GM12878 (cell line): Measurements from ENCODE around the gene SLC5A11. TPM values are rescaled to one million over a fixed set of nuclear protein-coding genes. Genes with fewer than 3 reads are reported as not detected.

Source experiments
- ATAC-seq: fragments of 200-7000 bp; cut with Tn5 transposase; 3 replicates; pipeline ENCODE4 v1.9.1; 2020; ENCODE audit warnings: mild to moderate bottlenecking, moderate library complexity
- BruUV-seq: library from RNA; stranded (reverse); fragments of 400-500 nt; replicated peaks from 2 replicates; lab custom pipeline; 2021; lab: Mats Ljungman, UMichigan
- CTCF ChIA-PET: fragments of 300-600 bp; sonication (Branson Sonifier 250); formaldehyde crosslinking; extraction: SDS; loops from one replicate; lab custom pipeline; 2021; ENCODE audit warnings: inconsistent platforms; lab: Yijun Ruan, JAX
- POLR2A ChIA-PET: fragments of 350-600 bp; formaldehyde crosslinking; extraction: SDS; loops from one replicate; lab custom pipeline; 2021; ENCODE audit warnings: inconsistent platforms; lab: Charles Lee
- RAD21 ChIA-PET: fragments of 300-600 bp; sonication (Branson Sonifier 250); formaldehyde crosslinking; loops from one replicate; lab custom pipeline; 2023; ENCODE audit warnings: antibody characterized with exemption; ENCODE audit not compliant: unreplicated experiment; lab: Charles Lee
- SMC1A ChIA-PET: fragments of 300-600 bp; sonication (Branson Sonifier 250); formaldehyde crosslinking; loops from one replicate; lab custom pipeline; 2023; ENCODE audit not compliant: unreplicated experiment, uncharacterized antibody; lab: Charles Lee
- DNase-seq: peaks from one replicate; pipeline ENCODE4 v3.0.0-alpha.2; 2011; ENCODE audit warnings: low read depth, low spot score
- FAIRE-seq: peaks from 3 replicates; lab custom pipeline; 2011; peaks lifted over from hg19 to GRCh38; lab: Jason Lieb, UNC
- H2AFZ ChIP-seq: 2 replicates; pipeline ENCODE4 v1.6.0; 2011; ENCODE audit warnings: low read depth, low read length, control low read depth; ENCODE audit not compliant: control insufficient read depth
- H3K27ac ChIP-seq: 2 replicates; pipeline ENCODE4 v1.5.1; 2011; ENCODE audit warnings: control low read depth; ENCODE audit not compliant: control insufficient read depth, insufficient read depth
- H3K27me3 ChIP-seq, 2 experiments: replicated peaks in 1 of 2; 2 replicates each; pipeline versions ENCODE4 v1.6.0 to v1.6.1; 2011; ENCODE audit warnings: low read length in 1 of 2; ENCODE audit not compliant: control insufficient read depth in 2 of 2, insufficient read depth in 2 of 2
- H3K36me3 ChIP-seq, 2 experiments: 2 replicates each; pipeline ENCODE4 v1.5.1; 2011; ENCODE audit warnings: low read length in 1 of 2; ENCODE audit not compliant: control insufficient read depth in 2 of 2, insufficient read depth in 2 of 2
- H3K4me1 ChIP-seq: 2 replicates; pipeline ENCODE4 v1.6.1; 2011; ENCODE audit warnings: mild to moderate bottlenecking, low read length, moderate library complexity, mixed read lengths; ENCODE audit not compliant: control insufficient read depth, insufficient read depth
- H3K4me2 ChIP-seq: 2 replicates; pipeline ENCODE4 v1.6.0; 2011; ENCODE audit warnings: control low read depth; ENCODE audit not compliant: control insufficient read depth, insufficient read depth
- H3K4me3 ChIP-seq: fragments of 200-600 bp; sonication (generic); 2 replicates; pipeline ENCODE4 v1.5.1; 2016
- H3K79me2 ChIP-seq: 2 replicates; pipeline ENCODE4 v1.6.0; 2011; ENCODE audit warnings: low read length; ENCODE audit not compliant: control insufficient read depth, insufficient read depth
- H3K9ac ChIP-seq: 2 replicates; pipeline ENCODE4 v1.8.0; 2011; ENCODE audit warnings: low read length, control low read depth, mixed read lengths; ENCODE audit not compliant: control insufficient read depth, insufficient read depth
- H3K9me3 ChIP-seq: replicated peaks from 3 replicates; pipeline ENCODE4 v1.5.1; 2011; ENCODE audit warnings: mild to moderate bottlenecking, low read length; ENCODE audit not compliant: control insufficient read depth, insufficient read depth
- H4K20me1 ChIP-seq: 2 replicates; pipeline ENCODE4 v1.6.0; 2011; ENCODE audit not compliant: control insufficient read depth, insufficient read depth
- ATF7 ChIP-seq: fragments of 450-650 bp; IDR thresholded peaks from 2 replicates; pipeline ENCODE4 v1.6.1; 2016; ENCODE audit warnings: low read depth, mild to moderate bottlenecking
- CHD2 ChIP-seq: IDR thresholded peaks from 2 replicates; pipeline ENCODE4 v1.6.1; 2011; ENCODE audit warnings: low read depth, low read length, improper control_type of control experiment, borderline replicate concordance
- PAX8 ChIP-seq: fragments of 450-650 bp; IDR thresholded peaks from 2 replicates; pipeline ENCODE4 v1.6.1; 2017; ENCODE audit warnings: mild to moderate bottlenecking, moderate library complexity
- SP1 ChIP-seq: IDR thresholded peaks from one replicate; pipeline ENCODE4 v1.6.1; 2011; ENCODE audit warnings: low read depth, low read length
- ZNF24 ChIP-seq: fragments of 450-650 bp; IDR thresholded peaks from 2 replicates; pipeline ENCODE4 v1.6.1; 2017; ENCODE audit warnings: antibody characterized with exemption, mild to moderate bottlenecking
- ZZZ3 ChIP-seq: IDR thresholded peaks from 2 replicates; pipeline ENCODE4 v1.6.1; 2011; ENCODE audit warnings: low read depth; ENCODE audit not compliant: control insufficient read depth, insufficient read length
- WGBS: methylation state at CpG from one replicate; pipeline ENCODE4 v1.1.6; 2016; ENCODE audit warnings: low lambda C conversion rate; ENCODE audit not compliant: insufficient replicate concordance, insufficient coverage; ENCODE audit errors: missing lambda C conversion rate; 5-methylcytosine and 5-hydroxymethylcytosine counted together
- in situ Hi-C: fragments of 300-500 bp; cut with MboI; formaldehyde crosslinking; loops from 9 replicates; pipeline ENCODE4 v1.14.3; 2018; ENCODE audit warnings: mixed read lengths
- intact Hi-C: fragments of 100-400 bp; cut with micrococcal nuclease; formaldehyde crosslinking; loops from one replicate; pipeline ENCODE4 v1.14.2; 2022; ENCODE audit not compliant: unreplicated experiment
- polyA plus RNA-seq, 11 experiments: library from polyadenylated mRNA; depleted of rRNA in 4 of 11; unstranded in 6 of 11; stranded (reverse) in 5 of 11; fragments of >200 nt; fragmentation: Nextera tagmentation in 4 of 11; fragmentation: Illumina TruSeq in 1 of 11; extraction: Ambion mirVana in 4 of 11; extraction: Trizol in 1 of 11; gene quantifications; 1 replicate in 1 of 11; 2 replicates in 10 of 11; pipeline versions ENCODE4 v1.2.1 to v1.2.3, GENCODE V29; 2011 to 2016; ENCODE audit warnings: inconsistent platforms in 2 of 11, missing spikeins in 2 of 11, low read depth in 1 of 11
- total RNA-seq, 4 experiments: library from RNA; depleted of rRNA in 3 of 4; stranded (reverse); fragments of >200 nt in 3 of 4; fragmentation: Illumina TruSeq in 1 of 4; extraction: Trizol in 1 of 4; gene quantifications; 2 replicates each; pipeline versions ENCODE4 v1.2.1 to v1.2.3, GENCODE V29; 2013 to 2021
- TF ChIP-seq, protein P1 (sequence below): fragments of 150-350 bp; IDR thresholded peaks from 2 replicates; pipeline ENCODE4 v1.6.1; 2016; ENCODE audit warnings: low read depth, low read length
- TF ChIP-seq, protein P2 (sequence below): IDR thresholded peaks from 2 replicates; pipeline ENCODE4 v1.6.1; 2012; ENCODE audit warnings: low read length, inconsistent platforms
- TF ChIP-seq, protein P3 (sequence below), 3 experiments: IDR thresholded peaks in 2 of 3; conservative IDR thresholded peaks in 1 of 3; 2 replicates each; pipeline ENCODE4 v1.5.1; 2011; ENCODE audit warnings: low read depth in 3 of 3, low read length in 3 of 3, mild to moderate bottlenecking in 3 of 3, control low read depth in 2 of 3, moderate library complexity in 2 of 3, inconsistent platforms in 1 of 3, mixed read lengths in 1 of 3; ENCODE audit not compliant: control insufficient read depth in 2 of 3, insufficient read depth in 1 of 3; ENCODE audit errors: extremely low read depth in 1 of 3
- TF ChIP-seq, protein P4 (sequence below): IDR thresholded peaks from 2 replicates; pipeline ENCODE4 v1.6.1; 2012; ENCODE audit warnings: mild to moderate bottlenecking, low read depth, low read length

The SLC5A11 gene
- total and polyA plus RNA-seq, 10 of the 15 experiments (the other 5 are each of a cell fraction or from before 2014, with no cell fraction given) = 0.10 TPM; not detected in 9

DNA sequence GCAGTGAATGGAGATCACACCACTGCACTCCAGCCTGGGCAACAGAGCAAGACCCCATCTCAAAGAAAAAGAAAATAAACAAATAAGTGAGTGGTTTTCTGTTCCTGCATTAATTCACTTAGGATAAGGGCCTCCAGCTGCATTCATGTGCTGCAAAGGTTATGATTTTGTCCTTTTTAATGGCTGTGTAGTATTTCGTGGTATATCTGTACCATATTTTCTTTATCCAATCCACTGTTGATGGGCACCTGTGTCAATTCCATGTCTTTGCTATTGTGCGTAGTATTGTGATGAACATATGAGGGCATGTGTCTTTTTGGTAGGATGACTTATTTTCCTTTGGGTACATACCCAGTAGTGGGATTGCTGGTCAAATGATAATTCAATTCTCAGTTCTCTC lies 33.9 kb downstream of the SLC5A11 start:
- H3K27ac ChIP-seq = no peak overlapping the region
- BruUV-seq = no TSS peak
- no peak overlapping the region for H3K4me2 ChIP-seq
- no peak overlapping the region for H3K4me3 ChIP-seq
- in situ Hi-C loops = no loop called here
- ChIA-PET CTCF (interaction anchor here (0.6 kb wide), 1 partner anchor 1487 kb away, joined by 4 read pairs; no protein-coding TSS in a partner anchor), RAD21 (no interaction called here), SMC1A (no interaction called here), POLR2A (no interaction called here)
- no peaks in the 10 kb centered on the region for H3K4me1 ChIP-seq
- ATAC-seq (no peak), FAIRE-seq (no peak), DNase-seq (no peak)
- H3K27me3 ChIP-seq = no peaks in the 10 kb centered on the region; a peak in 1 of 4 replicates
- 64% methylated on average over 2 of the region's 2 CpGs for WGBS
- no peaks in the 10 kb centered on the region for H4K20me1 ChIP-seq
- no peak overlapping the region for H2AFZ ChIP-seq
- no peaks in the 10 kb centered on the region for H3K79me2 ChIP-seq
- no peaks in the 10 kb centered on the region for H3K36me3 ChIP-seq
- intact Hi-C loops = no loop called here
- no peaks in the 10 kb centered on the region for H3K9me3 ChIP-seq
- no peak overlapping the region for H3K9ac ChIP-seq
- TF ChIP-seq PAX8 (no peak), SP1 (no peak), CHD2 (no peak), ZNF24 (no peak), ZZZ3 (no peak), ATF7 (no peak)
- TF ChIP-seq, protein P1, sequence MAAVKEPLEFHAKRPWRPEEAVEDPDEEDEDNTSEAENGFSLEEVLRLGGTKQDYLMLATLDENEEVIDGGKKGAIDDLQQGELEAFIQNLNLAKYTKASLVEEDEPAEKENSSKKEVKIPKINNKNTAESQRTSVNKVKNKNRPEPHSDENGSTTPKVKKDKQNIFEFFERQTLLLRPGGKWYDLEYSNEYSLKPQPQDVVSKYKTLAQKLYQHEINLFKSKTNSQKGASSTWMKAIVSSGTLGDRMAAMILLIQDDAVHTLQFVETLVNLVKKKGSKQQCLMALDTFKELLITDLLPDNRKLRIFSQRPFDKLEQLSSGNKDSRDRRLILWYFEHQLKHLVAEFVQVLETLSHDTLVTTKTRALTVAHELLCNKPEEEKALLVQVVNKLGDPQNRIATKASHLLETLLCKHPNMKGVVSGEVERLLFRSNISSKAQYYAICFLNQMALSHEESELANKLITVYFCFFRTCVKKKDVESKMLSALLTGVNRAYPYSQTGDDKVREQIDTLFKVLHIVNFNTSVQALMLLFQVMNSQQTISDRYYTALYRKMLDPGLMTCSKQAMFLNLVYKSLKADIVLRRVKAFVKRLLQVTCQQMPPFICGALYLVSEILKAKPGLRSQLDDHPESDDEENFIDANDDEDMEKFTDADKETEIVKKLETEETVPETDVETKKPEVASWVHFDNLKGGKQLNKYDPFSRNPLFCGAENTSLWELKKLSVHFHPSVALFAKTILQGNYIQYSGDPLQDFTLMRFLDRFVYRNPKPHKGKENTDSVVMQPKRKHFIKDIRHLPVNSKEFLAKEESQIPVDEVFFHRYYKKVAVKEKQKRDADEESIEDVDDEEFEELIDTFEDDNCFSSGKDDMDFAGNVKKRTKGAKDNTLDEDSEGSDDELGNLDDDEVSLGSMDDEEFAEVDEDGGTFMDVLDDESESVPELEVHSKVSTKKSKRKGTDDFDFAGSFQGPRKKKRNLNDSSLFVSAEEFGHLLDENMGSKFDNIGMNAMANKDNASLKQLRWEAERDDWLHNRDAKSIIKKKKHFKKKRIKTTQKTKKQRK = no peak
- TF ChIP-seq, protein P2, sequence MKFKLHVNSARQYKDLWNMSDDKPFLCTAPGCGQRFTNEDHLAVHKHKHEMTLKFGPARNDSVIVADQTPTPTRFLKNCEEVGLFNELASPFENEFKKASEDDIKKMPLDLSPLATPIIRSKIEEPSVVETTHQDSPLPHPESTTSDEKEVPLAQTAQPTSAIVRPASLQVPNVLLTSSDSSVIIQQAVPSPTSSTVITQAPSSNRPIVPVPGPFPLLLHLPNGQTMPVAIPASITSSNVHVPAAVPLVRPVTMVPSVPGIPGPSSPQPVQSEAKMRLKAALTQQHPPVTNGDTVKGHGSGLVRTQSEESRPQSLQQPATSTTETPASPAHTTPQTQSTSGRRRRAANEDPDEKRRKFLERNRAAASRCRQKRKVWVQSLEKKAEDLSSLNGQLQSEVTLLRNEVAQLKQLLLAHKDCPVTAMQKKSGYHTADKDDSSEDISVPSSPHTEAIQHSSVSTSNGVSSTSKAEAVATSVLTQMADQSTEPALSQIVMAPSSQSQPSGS = no peak
- TF ChIP-seq, protein P3, sequence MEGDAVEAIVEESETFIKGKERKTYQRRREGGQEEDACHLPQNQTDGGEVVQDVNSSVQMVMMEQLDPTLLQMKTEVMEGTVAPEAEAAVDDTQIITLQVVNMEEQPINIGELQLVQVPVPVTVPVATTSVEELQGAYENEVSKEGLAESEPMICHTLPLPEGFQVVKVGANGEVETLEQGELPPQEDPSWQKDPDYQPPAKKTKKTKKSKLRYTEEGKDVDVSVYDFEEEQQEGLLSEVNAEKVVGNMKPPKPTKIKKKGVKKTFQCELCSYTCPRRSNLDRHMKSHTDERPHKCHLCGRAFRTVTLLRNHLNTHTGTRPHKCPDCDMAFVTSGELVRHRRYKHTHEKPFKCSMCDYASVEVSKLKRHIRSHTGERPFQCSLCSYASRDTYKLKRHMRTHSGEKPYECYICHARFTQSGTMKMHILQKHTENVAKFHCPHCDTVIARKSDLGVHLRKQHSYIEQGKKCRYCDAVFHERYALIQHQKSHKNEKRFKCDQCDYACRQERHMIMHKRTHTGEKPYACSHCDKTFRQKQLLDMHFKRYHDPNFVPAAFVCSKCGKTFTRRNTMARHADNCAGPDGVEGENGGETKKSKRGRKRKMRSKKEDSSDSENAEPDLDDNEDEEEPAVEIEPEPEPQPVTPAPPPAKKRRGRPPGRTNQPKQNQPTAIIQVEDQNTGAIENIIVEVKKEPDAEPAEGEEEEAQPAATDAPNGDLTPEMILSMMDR (IDR thresholded peaks at IDR 0.05 in 2 of 3, conservative IDR thresholded peaks at IDR 0.05 in 1 of 3; ENCODE audit: control insufficient read depth in 2 of 3, extremely low read depth in 1 of 3, insufficient read depth in 1 of 3, low read depth in 3 of 3, low read length in 3 of 3) = no peak
- TF ChIP-seq, protein P4, sequence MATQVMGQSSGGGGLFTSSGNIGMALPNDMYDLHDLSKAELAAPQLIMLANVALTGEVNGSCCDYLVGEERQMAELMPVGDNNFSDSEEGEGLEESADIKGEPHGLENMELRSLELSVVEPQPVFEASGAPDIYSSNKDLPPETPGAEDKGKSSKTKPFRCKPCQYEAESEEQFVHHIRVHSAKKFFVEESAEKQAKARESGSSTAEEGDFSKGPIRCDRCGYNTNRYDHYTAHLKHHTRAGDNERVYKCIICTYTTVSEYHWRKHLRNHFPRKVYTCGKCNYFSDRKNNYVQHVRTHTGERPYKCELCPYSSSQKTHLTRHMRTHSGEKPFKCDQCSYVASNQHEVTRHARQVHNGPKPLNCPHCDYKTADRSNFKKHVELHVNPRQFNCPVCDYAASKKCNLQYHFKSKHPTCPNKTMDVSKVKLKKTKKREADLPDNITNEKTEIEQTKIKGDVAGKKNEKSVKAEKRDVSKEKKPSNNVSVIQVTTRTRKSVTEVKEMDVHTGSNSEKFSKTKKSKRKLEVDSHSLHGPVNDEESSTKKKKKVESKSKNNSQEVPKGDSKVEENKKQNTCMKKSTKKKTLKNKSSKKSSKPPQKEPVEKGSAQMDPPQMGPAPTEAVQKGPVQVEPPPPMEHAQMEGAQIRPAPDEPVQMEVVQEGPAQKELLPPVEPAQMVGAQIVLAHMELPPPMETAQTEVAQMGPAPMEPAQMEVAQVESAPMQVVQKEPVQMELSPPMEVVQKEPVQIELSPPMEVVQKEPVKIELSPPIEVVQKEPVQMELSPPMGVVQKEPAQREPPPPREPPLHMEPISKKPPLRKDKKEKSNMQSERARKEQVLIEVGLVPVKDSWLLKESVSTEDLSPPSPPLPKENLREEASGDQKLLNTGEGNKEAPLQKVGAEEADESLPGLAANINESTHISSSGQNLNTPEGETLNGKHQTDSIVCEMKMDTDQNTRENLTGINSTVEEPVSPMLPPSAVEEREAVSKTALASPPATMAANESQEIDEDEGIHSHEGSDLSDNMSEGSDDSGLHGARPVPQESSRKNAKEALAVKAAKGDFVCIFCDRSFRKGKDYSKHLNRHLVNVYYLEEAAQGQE = no peak
